ENCODE measurements around the gene TUBGCP3.

GRCh38 chr13:112576768-112577167 lies 11.2 kb downstream of the TUBGCP3 start:
- TF ChIP-seq CTCF (IDR thresholded peaks at IDR 0.05; ENCODE audit: low read length) (no peak), EZH2 (IDR thresholded peaks at IDR 0.05; ENCODE audit: borderline replicate concordance, low read length) (no peak)

Measured in OCI-LY1 (cell line).